ENCODE data around the gene EXOSC9.

The EXOSC9 gene

GRCh38 chr4:121792966-121793365, 8.2 kb upstream of the EXOSC9 start:
- no peak for DNase-seq (ENCODE audit: low read depth in 1 of 2, low spot score in 1 of 2)
- in situ Hi-C loops (cut with HindIII; ENCODE audit: low pct_unique_long_range_greater_than_20kb, low sequenced_read_pairs): no loop called here
- TF ChIP-seq JUND (IDR thresholded peaks at IDR 0.05; ENCODE audit: low read depth): no peak

DNA sequence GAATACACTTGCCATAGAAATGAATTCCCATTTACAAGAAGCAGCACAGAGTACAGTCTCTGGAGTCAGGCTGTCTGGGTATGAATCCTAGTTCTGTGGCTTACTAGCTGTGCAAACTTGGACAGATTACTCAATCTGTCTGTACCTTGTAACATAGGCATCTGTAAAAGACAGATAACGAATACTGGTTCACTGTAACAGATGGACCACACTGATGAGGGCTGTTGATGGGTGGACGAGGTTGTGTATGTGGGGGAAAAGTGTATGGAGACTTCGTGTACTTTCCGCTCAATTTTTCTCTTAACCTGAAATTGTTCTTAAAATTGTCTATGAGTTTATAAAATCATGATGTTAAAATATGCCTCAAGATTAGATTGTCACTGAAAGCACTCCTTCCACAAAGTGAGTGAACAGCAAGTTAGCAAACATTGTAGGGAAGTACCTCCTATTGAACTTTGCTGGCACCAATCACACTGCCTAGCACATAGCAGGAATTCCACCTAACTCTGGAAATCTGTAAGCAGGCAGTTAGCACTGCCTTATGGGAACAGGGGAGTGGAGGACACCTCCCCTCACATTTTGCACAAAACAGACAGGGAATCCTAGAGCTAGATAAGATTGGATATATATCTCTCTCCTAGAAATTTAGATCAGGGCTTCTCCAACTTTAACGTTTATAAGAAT, 6.5 kb upstream of the EXOSC9 start:
- TF ChIP-seq JUND (IDR thresholded peaks at IDR 0.05; ENCODE audit: low read depth): no peak
- in situ Hi-C loops (cut with HindIII; ENCODE audit: low pct_unique_long_range_greater_than_20kb, low sequenced_read_pairs): no loop called here
- DNase-seq (ENCODE audit: low read depth in 1 of 2, low spot score in 1 of 2): peak in 1 of 2 experiments; percentile 49

- in situ Hi-C loops (cut with HindIII; ENCODE audit: low pct_unique_long_range_greater_than_20kb, low sequenced_read_pairs): no loop called here
- DNase-seq (ENCODE audit: low read depth in 1 of 2, low spot score in 1 of 2): no peak
- no peak for TF ChIP-seq JUND (IDR thresholded peaks at IDR 0.05; ENCODE audit: low read depth)
Measured at GRCh38 chr4:121796283-121796682, 4.8 kb upstream of the EXOSC9 start.

GRCh38 chr4:121799208-121799823, 1.8 kb upstream of the EXOSC9 start:
- in situ Hi-C loops (cut with HindIII; ENCODE audit: low pct_unique_long_range_greater_than_20kb, low sequenced_read_pairs): no loop called here
- TF ChIP-seq JUND (IDR thresholded peaks at IDR 0.05; ENCODE audit: low read depth): no peak

DNA sequence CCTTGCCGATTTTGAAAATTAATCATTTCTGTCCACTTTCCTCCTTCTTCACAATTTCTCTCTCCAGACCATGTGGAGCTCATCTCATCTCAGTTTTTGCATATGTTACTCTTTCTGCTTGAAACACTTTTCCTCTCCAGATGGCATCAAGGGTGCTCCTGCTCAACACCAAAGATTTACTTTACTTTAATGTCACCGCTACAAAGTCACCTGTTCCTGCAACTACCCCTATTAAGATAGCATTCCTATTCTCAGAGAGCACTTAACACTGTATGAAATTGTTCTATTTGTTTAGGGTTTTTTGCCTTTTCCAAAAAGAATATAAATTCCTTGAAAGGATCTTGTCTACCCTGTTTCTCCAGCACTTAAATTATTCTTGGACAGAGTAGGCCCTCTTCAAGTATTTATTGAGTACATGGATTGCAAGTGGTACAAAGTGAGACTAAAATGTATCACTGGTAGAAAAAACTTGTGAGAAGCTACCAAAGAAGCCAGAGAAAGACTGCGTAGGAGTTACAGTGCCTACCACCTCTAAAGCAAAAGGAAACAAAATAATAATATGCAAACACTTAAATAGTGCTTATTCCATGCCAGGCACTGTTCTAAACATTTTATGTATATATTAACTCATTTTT, 1.1 kb upstream of the EXOSC9 start:
- in situ Hi-C loops (cut with HindIII; ENCODE audit: low pct_unique_long_range_greater_than_20kb, low sequenced_read_pairs): no loop called here
- no peak for DNase-seq (ENCODE audit: low read depth in 1 of 2, low spot score in 1 of 2)
- TF ChIP-seq JUND (IDR thresholded peaks at IDR 0.05; ENCODE audit: low read depth): no peak

More at GRCh38 chr4:121799208-121799823, 1.8 kb upstream of the EXOSC9 start:
- DNase-seq (ENCODE audit: low read depth in 1 of 2, low spot score in 1 of 2): no peak

DNA sequence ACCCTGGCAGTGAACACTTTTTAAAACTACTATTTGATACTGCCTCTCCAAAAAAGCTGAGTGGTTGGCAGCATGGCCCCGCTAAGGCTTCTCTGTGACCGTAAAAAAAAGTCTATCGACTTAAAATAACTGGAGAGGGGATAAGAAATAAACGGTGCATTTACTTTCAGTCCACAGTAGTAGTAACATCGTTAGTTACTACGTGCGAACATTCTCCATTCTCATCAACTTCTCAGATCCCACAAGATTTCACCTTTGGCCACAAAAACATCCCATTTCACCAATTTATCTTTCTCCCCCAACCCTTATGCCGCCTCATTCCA, 524 bp upstream of the EXOSC9 start:
- in situ Hi-C loops (cut with HindIII; ENCODE audit: low pct_unique_long_range_greater_than_20kb, low sequenced_read_pairs): no loop called here
- no peak for DNase-seq (ENCODE audit: low read depth in 1 of 2, low spot score in 1 of 2)
- no peak for TF ChIP-seq JUND (IDR thresholded peaks at IDR 0.05; ENCODE audit: low read depth)

- no peak for TF ChIP-seq JUND (IDR thresholded peaks at IDR 0.05; ENCODE audit: low read depth)
- in situ Hi-C loops (cut with HindIII; ENCODE audit: low pct_unique_long_range_greater_than_20kb, low sequenced_read_pairs): no loop called here
Measured at GRCh38 chr4:121801715-121802075, 572 bp downstream of the EXOSC9 start.

GRCh38 chr4:121806411-121806810, 5.3 kb downstream of the EXOSC9 start:
- in situ Hi-C loops (cut with HindIII; ENCODE audit: low pct_unique_long_range_greater_than_20kb, low sequenced_read_pairs): no loop called here
- no peak for TF ChIP-seq JUND (IDR thresholded peaks at IDR 0.05; ENCODE audit: low read depth)
- DNase-seq (ENCODE audit: low read depth in 1 of 2, low spot score in 1 of 2): no peak

More at GRCh38 chr4:121801715-121802075, 572 bp downstream of the EXOSC9 start:
- DNase-seq (ENCODE audit: low read depth in 1 of 2, low spot score in 1 of 2): no peak

DNA sequence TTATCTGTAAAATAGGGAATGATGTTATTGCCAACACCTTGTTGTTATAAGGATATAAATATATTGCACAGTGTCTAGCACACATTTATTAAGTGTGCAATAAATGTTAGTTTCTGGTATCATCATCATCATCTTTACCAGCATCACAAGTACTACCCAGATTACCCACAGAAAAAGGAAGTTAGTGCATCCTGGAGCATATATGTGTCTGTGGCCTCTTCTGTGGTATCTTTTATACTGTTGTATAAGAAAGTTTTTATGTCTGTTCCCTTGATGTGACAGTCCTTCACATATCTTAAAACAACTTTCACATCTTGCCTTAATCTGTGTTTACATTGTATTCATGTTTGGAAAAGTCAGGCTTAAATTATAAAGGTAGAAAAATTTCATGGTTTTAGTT, 10.0 kb downstream of the EXOSC9 start:
- no peak for TF ChIP-seq JUND (IDR thresholded peaks at IDR 0.05; ENCODE audit: low read depth)
- in situ Hi-C loops (cut with HindIII; ENCODE audit: low pct_unique_long_range_greater_than_20kb, low sequenced_read_pairs): no loop called here
- no peak for DNase-seq (ENCODE audit: low read depth in 1 of 2, low spot score in 1 of 2)

DNA sequence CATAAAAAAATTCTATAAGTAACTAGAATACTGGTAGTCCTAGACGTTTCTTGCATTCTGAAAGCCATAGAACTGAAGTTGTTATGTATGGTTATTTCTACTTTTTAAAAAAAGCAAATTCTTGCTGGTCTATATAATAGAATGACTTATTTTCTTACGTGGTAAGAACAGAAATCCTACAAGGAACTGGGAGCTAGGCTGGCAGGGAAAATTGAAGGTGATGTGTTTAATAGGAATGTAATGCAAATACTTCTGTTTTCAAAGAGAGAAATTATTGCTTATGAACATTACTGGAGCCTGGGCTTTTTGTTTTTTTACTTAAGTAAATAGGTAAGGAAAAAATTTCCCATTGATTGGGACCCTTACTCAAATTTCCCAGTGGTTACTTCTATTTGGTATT, 13.6 kb downstream of the EXOSC9 start:
- in situ Hi-C loops (cut with HindIII; ENCODE audit: low pct_unique_long_range_greater_than_20kb, low sequenced_read_pairs): no loop called here
- DNase-seq (ENCODE audit: low read depth in 1 of 2, low spot score in 1 of 2): no peak
- no peak for TF ChIP-seq JUND (IDR thresholded peaks at IDR 0.05; ENCODE audit: low read depth)

GRCh38 chr4:121817006-121817405, 15.9 kb downstream of the EXOSC9 start:
- TF ChIP-seq JUND (IDR thresholded peaks at IDR 0.05; ENCODE audit: low read depth): no peak
- in situ Hi-C loops (cut with HindIII; ENCODE audit: low pct_unique_long_range_greater_than_20kb, low sequenced_read_pairs): no loop called here
- DNase-seq (ENCODE audit: low read depth in 1 of 2, low spot score in 1 of 2): no peak

DNA sequence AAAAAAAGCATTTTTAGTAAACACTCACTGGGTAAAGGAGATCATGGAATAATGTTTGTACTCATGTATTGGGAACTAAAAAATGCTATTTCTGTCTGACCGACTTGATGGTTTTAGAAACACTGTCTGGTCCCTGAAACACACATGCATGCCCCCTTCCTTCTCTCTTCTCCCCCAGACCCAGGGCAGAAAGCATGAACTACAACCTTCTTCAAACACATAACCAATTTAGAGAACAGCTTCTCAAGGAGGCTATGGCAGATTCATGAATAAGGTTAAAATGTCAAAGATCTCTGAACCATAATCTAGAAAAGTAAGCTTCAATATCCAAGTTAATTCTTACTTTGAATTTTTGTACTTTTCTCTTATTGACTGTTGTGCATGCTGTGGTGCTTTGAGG, 16.6 kb downstream of the EXOSC9 start:
- in situ Hi-C loops (cut with HindIII; ENCODE audit: low pct_unique_long_range_greater_than_20kb, low sequenced_read_pairs): no loop called here
- TF ChIP-seq JUND (IDR thresholded peaks at IDR 0.05; ENCODE audit: low read depth): no peak
- no peak for DNase-seq (ENCODE audit: low read depth in 1 of 2, low spot score in 1 of 2)

- TF ChIP-seq JUND (IDR thresholded peaks at IDR 0.05; ENCODE audit: low read depth): no peak
- in situ Hi-C loops (cut with HindIII; ENCODE audit: low pct_unique_long_range_greater_than_20kb, low sequenced_read_pairs): no loop called here
- DNase-seq (ENCODE audit: low read depth in 1 of 2, low spot score in 1 of 2): no peak
Measured at GRCh38 chr4:121818215-121818614, 17.1 kb downstream of the EXOSC9 start.

Measured in T47D (cell line).